ENCODE results near the gene NDUFA8.

Gene NDUFA8

DNA sequence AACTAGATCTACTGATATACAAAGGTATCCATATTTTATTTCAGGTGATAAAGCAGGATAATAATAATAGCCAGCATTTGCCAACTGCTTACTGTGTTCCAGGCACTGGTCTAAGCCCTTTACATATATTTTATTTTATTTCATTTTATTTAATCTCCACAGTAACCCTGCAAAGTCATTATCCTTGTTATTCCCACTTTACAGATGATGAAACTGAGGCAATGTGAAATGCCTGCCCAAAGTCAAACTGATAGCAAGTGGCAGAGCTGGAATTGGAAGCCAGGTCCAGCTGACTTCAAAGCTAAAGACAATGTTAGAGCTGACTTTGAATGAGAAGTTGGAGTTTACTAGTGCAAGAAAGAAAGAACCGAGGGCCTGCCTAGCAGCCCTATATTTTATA, 25.0 kb upstream of the NDUFA8 start:
- no peak for TF ChIP-seq ZFX (IDR thresholded peaks at IDR 0.05; ENCODE audit: borderline replicate concordance)
- TF ChIP-seq CTCF (IDR thresholded peaks at IDR 0.05), result no peak
- no peak overlapping the region for H3K27ac ChIP-seq

GRCh38 chr9:122183501-122183900, 23.9 kb upstream of the NDUFA8 start:
- no peak overlapping the region for H3K27ac ChIP-seq
- TF ChIP-seq CTCF (IDR thresholded peaks at IDR 0.05) (no peak), ZFX (IDR thresholded peaks at IDR 0.05; ENCODE audit: borderline replicate concordance) (no peak)

- H3K27ac ChIP-seq, result no peak overlapping the region
- no peak for TF ChIP-seq ZFX (IDR thresholded peaks at IDR 0.05; ENCODE audit: borderline replicate concordance)
Observed at GRCh38 chr9:122180633-122181032, 21.1 kb upstream of the NDUFA8 start.

- H3K27ac ChIP-seq, result no peak overlapping the region
- TF ChIP-seq CTCF (IDR thresholded peaks at IDR 0.05), result no peak
- no peak for TF ChIP-seq ZFX (IDR thresholded peaks at IDR 0.05; ENCODE audit: borderline replicate concordance)
Observed at GRCh38 chr9:122179690-122180074, 20.1 kb upstream of the NDUFA8 start.

DNA sequence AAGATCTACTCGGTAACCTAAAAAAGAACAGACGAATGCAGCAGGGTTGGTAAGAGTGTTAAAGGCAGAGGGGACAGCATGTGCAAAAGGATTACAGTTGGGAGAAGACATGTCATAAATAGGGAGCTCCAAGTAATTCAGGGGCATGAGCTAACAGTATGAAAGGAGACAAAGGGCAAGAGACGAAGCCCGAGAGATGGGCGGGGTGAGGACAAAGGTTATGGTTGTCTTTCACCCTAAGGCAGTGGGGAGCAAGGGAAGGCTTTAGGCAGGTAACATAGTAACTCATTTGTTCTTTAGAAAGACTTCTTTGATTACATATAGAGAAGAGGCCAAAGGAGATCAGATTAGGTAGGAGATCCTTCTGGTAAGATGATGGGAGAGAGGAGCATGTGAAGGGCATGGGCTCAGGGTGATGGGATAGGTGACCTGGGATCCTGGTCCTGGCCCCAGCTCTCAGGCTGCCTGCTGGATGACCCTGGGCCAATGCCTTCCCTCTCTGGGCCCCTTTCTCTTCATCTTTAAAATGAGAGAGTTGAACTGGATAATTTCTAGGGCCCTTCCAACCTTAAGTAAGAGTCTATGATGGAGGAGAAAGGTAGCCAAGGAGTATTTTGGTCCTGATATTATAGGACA, 19.6 kb upstream of the NDUFA8 start:
- H3K27ac ChIP-seq, result no peak overlapping the region
- no peak for TF ChIP-seq CTCF (IDR thresholded peaks at IDR 0.05)
- TF ChIP-seq ZFX (IDR thresholded peaks at IDR 0.05; ENCODE audit: borderline replicate concordance), result no peak

GRCh38 chr9:122176916-122177315, 17.3 kb upstream of the NDUFA8 start:
- TF ChIP-seq CTCF (IDR thresholded peaks at IDR 0.05), result no peak
- no peak for TF ChIP-seq ZFX (IDR thresholded peaks at IDR 0.05; ENCODE audit: borderline replicate concordance)
- no peak overlapping the region for H3K27ac ChIP-seq

- TF ChIP-seq ZFX (IDR thresholded peaks at IDR 0.05; ENCODE audit: borderline replicate concordance) (no peak), CTCF (IDR thresholded peaks at IDR 0.05) (no peak)
- no peak overlapping the region for H3K27ac ChIP-seq
Observed at GRCh38 chr9:122173670-122174069, 14.1 kb upstream of the NDUFA8 start.

DNA sequence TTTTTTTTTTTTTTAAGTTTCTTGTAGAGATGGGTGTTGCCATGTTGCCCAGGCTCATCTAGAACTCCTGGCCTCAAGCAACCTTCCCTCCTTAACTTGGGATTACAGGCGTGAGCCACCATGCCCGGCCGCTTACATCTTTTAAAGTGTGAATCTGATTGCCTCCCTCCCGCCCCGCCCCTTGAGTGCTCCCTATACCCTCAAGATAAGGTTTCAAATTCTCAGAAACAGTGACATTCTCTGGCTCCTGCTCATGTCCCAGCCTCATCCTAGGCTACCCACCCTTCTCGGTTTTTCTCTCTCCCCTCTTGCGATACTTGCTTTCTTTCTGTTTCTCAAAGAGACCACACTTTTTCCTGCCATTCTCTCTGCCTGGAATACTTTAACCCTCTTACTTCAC, 12.6 kb upstream of the NDUFA8 start:
- TF ChIP-seq ZFX (IDR thresholded peaks at IDR 0.05; ENCODE audit: borderline replicate concordance) (no peak), CTCF (IDR thresholded peaks at IDR 0.05) (no peak)
- H3K27ac ChIP-seq, result no peak overlapping the region

Measured in 22Rv1 (cell line).